Neuronal stem cell (in vitro differentiated cells): ENCODE data around the gene STARD10.

Experiments
- DNase-seq: peaks from one replicate; pipeline ENCODE4 v3.0.0-alpha.2; 2013; ENCODE audit warnings: low spot score
- H2AFZ ChIP-seq: one replicate; pipeline ENCODE4 v1.6.1; 2013; ENCODE audit warnings: mild to moderate bottlenecking, low read length, inconsistent platforms
- H2AK5ac ChIP-seq: 2 replicates; pipeline ENCODE4 v1.6.1; 2013; ENCODE audit warnings: low read depth, mild to moderate bottlenecking, inconsistent platforms, low read length, moderate library complexity, mixed read lengths
- H2BK120ac ChIP-seq: 2 replicates; pipeline ENCODE4 v1.6.1; 2013; ENCODE audit warnings: low read depth, mild to moderate bottlenecking, inconsistent platforms, low read length, moderate library complexity, mixed read lengths
- H2BK12ac ChIP-seq: one replicate; pipeline ENCODE4 v1.6.1; 2013; ENCODE audit warnings: low read length, inconsistent platforms
- H2BK15ac ChIP-seq: 2 replicates; pipeline ENCODE4 v1.6.1; 2013; ENCODE audit warnings: mild to moderate bottlenecking, low read length, inconsistent platforms, mixed read lengths
- H2BK5ac ChIP-seq: one replicate; pipeline ENCODE4 v1.6.1; 2013; ENCODE audit warnings: inconsistent platforms, mild to moderate bottlenecking, low read length, moderate library complexity
- H3K14ac ChIP-seq: one replicate; pipeline ENCODE4 v1.6.1; 2013; ENCODE audit warnings: low read length, inconsistent platforms
- H3K18ac ChIP-seq: 2 replicates; pipeline ENCODE4 v1.6.1; 2013; ENCODE audit warnings: low read length, inconsistent platforms
- H3K23ac ChIP-seq: 2 replicates; pipeline ENCODE4 v1.6.1; 2013; ENCODE audit warnings: low read depth, mild to moderate bottlenecking, mixed read lengths, low read length, inconsistent platforms; ENCODE audit not compliant: poor library complexity
- H3K27ac ChIP-seq: replicated peaks from 3 replicates; pipeline ENCODE4 v1.5.1; 2013; ENCODE audit warnings: low read length, inconsistent platforms
- H3K27me3 ChIP-seq, 3 experiments: 2 replicates each; pipeline ENCODE4 v1.6.1; 2013; ENCODE audit warnings: low read length in 3 of 3, mild to moderate bottlenecking in 2 of 3, inconsistent platforms in 1 of 3, low read depth in 1 of 3, mixed read lengths in 1 of 3, moderate library complexity in 1 of 3; ENCODE audit not compliant: control insufficient read depth in 3 of 3, insufficient read depth in 3 of 3
- H3K36me3 ChIP-seq, 2 donors: replicated peaks in 1 of 2; 2 replicates each; pipeline ENCODE4 v1.6.1; 2013; ENCODE audit warnings: low read length in 2 of 2; ENCODE audit not compliant: control insufficient read depth in 2 of 2, insufficient read depth in 2 of 2
- H3K4ac ChIP-seq: 2 replicates; pipeline ENCODE4 v1.6.1; 2013; ENCODE audit warnings: inconsistent platforms, mild to moderate bottlenecking, low read length, moderate library complexity
- H3K4me1 ChIP-seq, 2 donors: 1 replicate in 1 of 2; 2 replicates in 1 of 2; pipeline ENCODE4 v1.6.1; 2013; ENCODE audit warnings: low read length in 2 of 2, low read depth in 1 of 2; ENCODE audit not compliant: control insufficient read depth in 2 of 2, insufficient read depth in 1 of 2
- H3K4me2 ChIP-seq: one replicate; pipeline ENCODE4 v1.6.1; 2013; ENCODE audit warnings: mild to moderate bottlenecking, low read length, inconsistent platforms; ENCODE audit not compliant: insufficient read depth, poor library complexity, severe bottlenecking
- H3K4me3 ChIP-seq, 2 donors: 2 replicates each; pipeline ENCODE4 v1.5.1; 2013; ENCODE audit warnings: low read length in 2 of 2, mild to moderate bottlenecking in 2 of 2, inconsistent platforms in 1 of 2, moderate library complexity in 1 of 2
- H3K79me1 ChIP-seq: one replicate; pipeline ENCODE4 v1.6.1; 2013; ENCODE audit warnings: low read depth, mild to moderate bottlenecking, inconsistent platforms, low read length, moderate library complexity
- H3K9ac ChIP-seq: one replicate; pipeline ENCODE4 v1.6.1; 2013; ENCODE audit warnings: mild to moderate bottlenecking, low read depth, low read length, inconsistent platforms; ENCODE audit not compliant: poor library complexity
- H3K9me3 ChIP-seq, 2 donors: replicated peaks in 1 of 2; 2 replicates each; pipeline versions ENCODE3 to v1.6.1; 2013; ENCODE audit warnings: low read length in 2 of 2, mild to moderate bottlenecking in 2 of 2, inconsistent platforms in 1 of 2, low read depth in 1 of 2, mixed read lengths in 1 of 2, moderate library complexity in 1 of 2; ENCODE audit not compliant: control insufficient read depth in 2 of 2, insufficient read depth in 1 of 2
- H4K8ac ChIP-seq: one replicate; pipeline ENCODE4 v1.6.1; 2013; ENCODE audit warnings: low read depth, mild to moderate bottlenecking, inconsistent platforms, low read length, moderate library complexity
- H4K91ac ChIP-seq: one replicate; pipeline ENCODE4 v1.6.1; 2013; ENCODE audit warnings: low read length, low read depth, mild to moderate bottlenecking, inconsistent platforms; ENCODE audit not compliant: poor library complexity
- WGBS, 2 donors: extraction: QIAGEN DNeasy Blood & Tissue Kit; methylation state at CpG; one replicate each; pipeline ENCODE4 v1.1.7; 2013; ENCODE audit warnings: missing lambda C conversion rate in 2 of 2, mixed read lengths in 1 of 2; ENCODE audit not compliant: insufficient read length in 2 of 2, insufficient replicate concordance in 1 of 2; ENCODE audit errors: extremely low coverage in 2 of 2; 5-methylcytosine and 5-hydroxymethylcytosine counted together

STARD10 gene

GRCh38 chr11:72763823-72764222, 30.0 kb downstream of the STARD10 start:
- no peak overlapping the region for H2BK120ac ChIP-seq
- no peaks in the 10 kb centered on the region for H3K9me3 ChIP-seq
- no peak overlapping the region for H2BK15ac ChIP-seq
- H4K91ac ChIP-seq: no peak overlapping the region
- no peak overlapping the region for H2BK12ac ChIP-seq
- H3K23ac ChIP-seq: no peak overlapping the region
- no peak overlapping the region for H3K4me3 ChIP-seq
- peaks cover 0 to 4% of the 10 kb centered on the region in 2 donors for H3K4me1 ChIP-seq
- H3K4ac ChIP-seq: no peak overlapping the region
- no peaks in the 10 kb centered on the region for H3K36me3 ChIP-seq
- no CpG with 5 or more reads among the region's 4 CpGs for WGBS, 2 donors
- no peaks in the 10 kb centered on the region for H3K27me3 ChIP-seq
- no peak overlapping the region for H3K4me2 ChIP-seq
- H2AFZ ChIP-seq: no peak overlapping the region
- H2AK5ac ChIP-seq: no peak overlapping the region
- no peak overlapping the region for H3K9ac ChIP-seq
- no peak overlapping the region for H3K27ac ChIP-seq
- H2BK5ac ChIP-seq: no peak overlapping the region
- no peak overlapping the region for H3K18ac ChIP-seq
- DNase-seq: no peak
- H3K79me1 ChIP-seq: no peaks in the 10 kb centered on the region
- no peak overlapping the region for H3K14ac ChIP-seq
- no peak overlapping the region for H4K8ac ChIP-seq

- no CpG with 5 or more reads among the region's 5 CpGs for WGBS, 2 donors
- no peak overlapping the region for H3K9ac ChIP-seq
- no peak overlapping the region for H4K91ac ChIP-seq
- no peak overlapping the region for H3K4me3 ChIP-seq
- H2BK15ac ChIP-seq: no peak overlapping the region
- no peaks in the 10 kb centered on the region for H3K36me3 ChIP-seq
- no peak overlapping the region for H3K4ac ChIP-seq
- H4K8ac ChIP-seq: no peak overlapping the region
- no peak overlapping the region for H3K27ac ChIP-seq
- H3K14ac ChIP-seq: no peak overlapping the region
- H3K9me3 ChIP-seq: no peaks in the 10 kb centered on the region
- H3K79me1 ChIP-seq: no peaks in the 10 kb centered on the region
- no peak overlapping the region for H2AK5ac ChIP-seq
- no peak overlapping the region for H3K23ac ChIP-seq
- no peak overlapping the region for H2BK5ac ChIP-seq
- H2BK12ac ChIP-seq: no peak overlapping the region
- no peak overlapping the region for H2BK120ac ChIP-seq
- H2AFZ ChIP-seq: no peak overlapping the region
- H3K4me2 ChIP-seq: no peak overlapping the region
- DNase-seq: no peak
- H3K4me1 ChIP-seq: peaks cover 0 to 2% of the 10 kb centered on the region in 2 donors
- H3K27me3 ChIP-seq: no peaks in the 10 kb centered on the region
- H3K18ac ChIP-seq: no peak overlapping the region
These were observed 31.1 kb downstream of the STARD10 start for GRCh38 chr11:72762641-72763304.

GRCh38 chr11:72760539-72761405, 33.1 kb downstream of the STARD10 start:
- Histone ChIP-seq H3K9me3 (no peaks in the 10 kb centered on the region), H3K4me1 (peaks cover 0 to 2% of the 10 kb centered on the region in 2 donors), H3K4ac (no peak overlapping the region), H3K4me2 (no peak overlapping the region), H2AFZ (no peak overlapping the region), H2BK15ac (no peak overlapping the region), H2BK12ac (no peak overlapping the region), H2AK5ac (no peak overlapping the region), H3K14ac (no peak overlapping the region), H3K23ac (no peak overlapping the region), H3K18ac (no peak overlapping the region), H3K4me3 (no peak overlapping the region), H3K79me1 (no peaks in the 10 kb centered on the region), H2BK5ac (no peak overlapping the region), H4K91ac (no peak overlapping the region), H2BK120ac (no peak overlapping the region), H3K27me3 (no peaks in the 10 kb centered on the region), H3K9ac (no peak overlapping the region), H3K36me3 (no peaks in the 10 kb centered on the region), H4K8ac (no peak overlapping the region), H3K27ac (no peak overlapping the region)
- no peak for DNase-seq
- WGBS, 2 donors: no CpG with 5 or more reads among the region's 8 CpGs

GRCh38 chr11:72759468-72759985, 34.3 kb downstream of the STARD10 start:
- Histone ChIP-seq H3K27me3 (peaks cover 0 to 1% (median 0%) of the 10 kb centered on the region in 3 experiments), H3K18ac (no peak overlapping the region), H3K4me3 (no peak overlapping the region), H2BK5ac (no peak overlapping the region), H3K14ac (no peak overlapping the region), H3K36me3 (no peaks in the 10 kb centered on the region), H2BK12ac (no peak overlapping the region), H3K23ac (peak overlapping the region; percentile 74), H4K8ac (no peak overlapping the region), H3K27ac (no peak overlapping the region), H2BK15ac (no peak overlapping the region), H3K9me3 (no peaks in the 10 kb centered on the region), H3K79me1 (no peaks in the 10 kb centered on the region), H4K91ac (no peak overlapping the region), H2AFZ (no peak overlapping the region), H3K4me1 (peaks cover 0 to 2% of the 10 kb centered on the region in 2 donors), H3K9ac (no peak overlapping the region), H3K4me2 (no peak overlapping the region), H2AK5ac (peak overlapping the region; percentile 61), H3K4ac (no peak overlapping the region), H2BK120ac (no peak overlapping the region)
- no peak for DNase-seq
- whole genome bisulfite sequencing, 2 donors: no CpG with 5 or more reads among the region's 8 CpGs
